ENCODE data around the gene AACS.
"Not testable (repeated sequence)": the region's sequence is repeated elsewhere in the genome, so short reads cannot be mapped to it uniquely, and the experiment has no call there.

The AACS gene

GRCh38 chr12:125057708-125058107 is 7.5 kb upstream of the AACS start:
- DNase-seq (ENCODE audit: extremely low read depth, low read depth), result no peak
- no peak for TF ChIP-seq CTCF (IDR thresholded peaks at IDR 0.05; ENCODE audit: low read depth, low read length)

DNA sequence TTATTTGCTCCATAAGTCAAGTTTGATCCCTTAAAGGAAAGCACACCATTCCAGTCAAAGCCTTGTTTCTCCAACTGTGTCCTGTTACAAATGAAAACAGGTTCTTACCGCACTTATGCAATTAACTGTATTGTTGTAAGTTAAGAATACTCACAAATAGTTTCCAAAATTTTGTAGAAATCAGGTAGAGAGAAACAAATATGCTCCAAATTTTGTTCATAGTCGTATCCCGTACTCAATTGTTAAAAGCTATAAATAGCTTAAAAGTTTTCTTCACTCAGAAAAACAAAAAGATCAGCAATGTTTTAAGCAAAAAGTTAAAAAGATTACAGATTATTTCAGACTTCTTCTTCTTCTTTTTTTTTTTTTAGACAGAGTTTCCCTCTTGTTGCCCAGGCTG is 4.0 kb upstream of the AACS start:
- no peak for DNase-seq (ENCODE audit: extremely low read depth, low read depth)
- no peak for TF ChIP-seq CTCF (IDR thresholded peaks at IDR 0.05; ENCODE audit: low read depth, low read length)

GRCh38 chr12:125063522-125063921 is 1.7 kb upstream of the AACS start:
- not testable (repeated sequence) for DNase-seq (ENCODE audit: extremely low read depth, low read depth)

DNA sequence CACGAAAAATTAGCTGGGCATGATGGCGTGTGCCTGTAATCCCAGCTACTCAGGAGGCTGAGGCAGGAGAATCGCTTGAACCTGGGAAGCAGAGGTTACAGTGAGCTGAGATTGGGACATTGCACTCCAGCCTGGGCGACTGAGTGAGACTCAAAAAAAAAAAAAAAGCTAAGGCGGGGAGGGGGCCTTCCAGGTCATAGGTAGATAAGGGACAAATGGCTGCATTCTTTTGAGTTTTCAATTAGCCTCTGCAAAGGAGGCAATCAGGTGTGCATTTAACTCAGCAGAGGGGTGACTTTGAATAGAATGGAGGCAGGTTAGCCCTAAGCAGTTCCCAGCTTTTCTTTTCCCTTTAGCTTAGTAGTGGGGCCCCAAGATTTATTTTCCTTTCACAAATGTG is 743 bp upstream of the AACS start:
- no peak for DNase-seq (ENCODE audit: extremely low read depth, low read depth)
- no peak for TF ChIP-seq CTCF (IDR thresholded peaks at IDR 0.05; ENCODE audit: low read depth, low read length)

DNA sequence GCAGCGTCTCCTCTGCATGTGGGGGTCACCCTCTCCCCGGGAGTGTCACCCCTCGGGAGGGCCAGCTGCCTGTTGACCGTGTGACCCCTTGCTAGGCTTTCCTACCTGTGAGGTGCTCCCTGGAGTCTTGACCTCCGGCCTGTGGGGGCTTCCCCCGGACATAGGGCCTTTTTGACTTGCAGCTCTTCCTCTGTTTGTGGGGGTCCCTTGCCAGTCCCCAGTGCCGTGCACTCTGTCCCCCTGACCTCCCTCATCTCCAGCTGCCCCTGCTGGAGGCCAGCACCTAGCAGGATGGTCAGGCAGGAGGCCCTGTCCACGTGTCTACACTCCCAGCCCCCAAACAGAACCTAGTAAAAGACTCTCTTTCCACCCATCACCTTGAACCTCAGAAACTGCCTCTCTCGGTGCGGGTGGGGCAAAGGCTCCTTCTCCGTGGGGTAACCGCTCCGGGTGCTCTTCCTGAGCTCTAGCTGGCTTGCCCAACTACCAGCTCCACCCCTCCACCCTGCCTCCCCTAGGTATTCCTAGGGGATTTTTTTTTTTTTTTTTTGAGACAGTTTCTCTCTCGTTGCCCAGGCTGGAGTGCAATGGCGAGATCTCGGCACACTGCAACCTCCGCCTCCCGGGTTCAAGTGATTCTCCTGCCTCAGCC is 810 bp downstream of the AACS start:
- no peak for DNase-seq (ENCODE audit: extremely low read depth, low read depth)
- TF ChIP-seq CTCF (IDR thresholded peaks at IDR 0.05; ENCODE audit: low read depth, low read length), result no peak

GRCh38 chr12:125068391-125068790 is 3.2 kb downstream of the AACS start:
- DNase-seq (ENCODE audit: extremely low read depth, low read depth), result no peak
- TF ChIP-seq CTCF (IDR thresholded peaks at IDR 0.05; ENCODE audit: low read depth, low read length), result no peak

- TF ChIP-seq CTCF (IDR thresholded peaks at IDR 0.05; ENCODE audit: low read depth, low read length), result no peak
- no peak for DNase-seq (ENCODE audit: extremely low read depth, low read depth)
Measured at GRCh38 chr12:125069616-125070015, 4.4 kb downstream of the AACS start.

GRCh38 chr12:125070112-125070511 is 4.9 kb downstream of the AACS start:
- DNase-seq (ENCODE audit: extremely low read depth, low read depth), result no peak
- TF ChIP-seq CTCF (IDR thresholded peaks at IDR 0.05; ENCODE audit: low read depth, low read length), result no peak
